H1 (cell line): ENCODE measurements around the gene LDAH. TPM values are rescaled to one million over a fixed set of nuclear protein-coding genes. Genes with fewer than 3 reads are reported as not detected.

ENCODE experiments used
- CTCF ChIA-PET: fragments of 300-600 bp; sonication (Branson Sonifier 250); formaldehyde crosslinking; loops from one replicate; lab custom pipeline; 2021; ENCODE audit not compliant: partially characterized antibody; lab: Charles Lee
- POLR2A ChIA-PET: fragments of 300-600 bp; sonication (Branson Sonifier 250); formaldehyde crosslinking; loops from one replicate; lab custom pipeline; 2021; ENCODE audit warnings: inconsistent platforms; ENCODE audit not compliant: partially characterized antibody; lab: Charles Lee
- DNase-seq, 2 experiments: peaks; one replicate each; pipeline versions ENCODE4 v3.0.0 to v3.0.0-alpha.2; 2010 to 2022; ENCODE audit warnings: low spot score in 2 of 2, low read depth in 1 of 2, mixed read lengths in 1 of 2
- FAIRE-seq: peaks from 2 replicates; lab custom pipeline; 2011; peaks lifted over from hg19 to GRCh38; lab: Jason Lieb, UNC
- H2AFZ ChIP-seq: 2 replicates; pipeline ENCODE4 v1.8.1; 2012; ENCODE audit warnings: low read length, inconsistent platforms
- H2AK5ac ChIP-seq: 2 replicates; pipeline ENCODE4 v1.6.1; 2013; ENCODE audit warnings: low read depth, low read length
- H2BK120ac ChIP-seq: replicated peaks from 2 replicates; pipeline ENCODE3; 2013; ENCODE audit warnings: low read depth, low read length, inconsistent platforms
- H2BK12ac ChIP-seq: 2 replicates; pipeline ENCODE4 v1.6.1; 2013; ENCODE audit warnings: low read depth, low read length
- H2BK15ac ChIP-seq: 2 replicates; pipeline ENCODE4 v1.6.1; 2013; ENCODE audit warnings: low read length
- H2BK20ac ChIP-seq: 2 replicates; pipeline ENCODE4 v1.6.1; 2013; ENCODE audit warnings: low read length
- H2BK5ac ChIP-seq: 2 replicates; pipeline ENCODE4 v1.6.1; 2013; ENCODE audit warnings: low read depth, low read length
- H3K14ac ChIP-seq: 2 replicates; pipeline ENCODE4 v1.6.1; 2013; ENCODE audit warnings: inconsistent platforms; ENCODE audit not compliant: insufficient read length
- H3K18ac ChIP-seq: 2 replicates; pipeline ENCODE4 v1.6.1; 2013; ENCODE audit warnings: low read length; ENCODE audit errors: extremely low read depth
- H3K23ac ChIP-seq: 2 replicates; pipeline ENCODE4 v1.6.1; 2013; ENCODE audit warnings: inconsistent platforms; ENCODE audit not compliant: insufficient read length
- H3K23me2 ChIP-seq: 2 replicates; pipeline ENCODE4 v1.6.1; 2013; ENCODE audit warnings: low read depth, low read length
- H3K27ac ChIP-seq: 2 replicates; pipeline ENCODE4 v1.6.1; 2011; ENCODE audit warnings: low read depth, low read length, inconsistent platforms
- H3K27me3 ChIP-seq, 4 experiments: replicated peaks in 1 of 4; 1 replicate in 1 of 4; 2 replicates in 3 of 4; pipeline versions ENCODE4 v1.6.1 to v1.8.1; 2011 to 2013; ENCODE audit warnings: low read length in 3 of 4, mild to moderate bottlenecking in 3 of 4, inconsistent platforms in 2 of 4, mixed read lengths in 2 of 4, moderate library complexity in 1 of 4; ENCODE audit not compliant: control insufficient read depth in 3 of 4, insufficient read depth in 3 of 4; ENCODE audit errors: extremely low read depth in 1 of 4
- H3K36me3 ChIP-seq, 4 experiments: 2 replicates each; pipeline versions ENCODE4 v1.6.1 to v1.8.1; 2011 to 2013; ENCODE audit warnings: mild to moderate bottlenecking in 4 of 4, low read length in 3 of 4, moderate library complexity in 2 of 4, control low read depth in 1 of 4, inconsistent platforms in 1 of 4; ENCODE audit not compliant: insufficient read depth in 4 of 4, control insufficient read depth in 2 of 4
- H3K4ac ChIP-seq: replicated peaks from 2 replicates; pipeline ENCODE3; 2013; ENCODE audit warnings: low read length, low read depth, mixed read lengths, inconsistent platforms; ENCODE audit not compliant: insufficient read length
- H3K4me1 ChIP-seq, 4 experiments: replicated peaks in 1 of 4; 1 replicate in 1 of 4; 2 replicates in 3 of 4; pipeline versions ENCODE4 v1.6.1 to v1.8.1; 2011 to 2013; ENCODE audit warnings: low read length in 3 of 4, inconsistent platforms in 2 of 4, mixed read lengths in 1 of 4; ENCODE audit not compliant: insufficient read depth in 4 of 4, control insufficient read depth in 3 of 4
- H3K4me2 ChIP-seq, 2 experiments: 2 replicates each; pipeline versions ENCODE4 v1.6.1 to v1.8.1; 2011 to 2013; ENCODE audit warnings: low read depth in 2 of 2, low read length in 2 of 2, control low read depth in 1 of 2, inconsistent platforms in 1 of 2, mild to moderate bottlenecking in 1 of 2; ENCODE audit not compliant: insufficient read depth in 1 of 2
- H3K4me3 ChIP-seq, 4 experiments: fragments of 200-600, 300-600 bp in 1 of 4; sonication (generic), shearing (Covaris generic), sonication (Bioruptor Twin) in 1 of 4; 2 replicates each; pipeline versions ENCODE4 v1.5.1 to v1.8.1; 2011 to 2016; ENCODE audit warnings: low read length in 4 of 4, low read depth in 3 of 4, control low read depth in 2 of 4, inconsistent platforms in 2 of 4, mild to moderate bottlenecking in 2 of 4, mixed read lengths in 1 of 4, moderate library complexity in 1 of 4; ENCODE audit not compliant: insufficient read depth in 2 of 4; ENCODE audit errors: extremely low read depth in 1 of 4
- H3K56ac ChIP-seq: replicated peaks from 2 replicates; pipeline ENCODE3; 2013; ENCODE audit warnings: low read depth, mild to moderate bottlenecking, mixed read lengths, low read length, inconsistent platforms; ENCODE audit not compliant: insufficient read length
- H3K79me1 ChIP-seq: 2 replicates; pipeline ENCODE4 v1.6.1; 2013; ENCODE audit warnings: low read depth, low read length, control low read depth
- H3K79me2 ChIP-seq, 2 experiments: 2 replicates each; pipeline versions ENCODE4 v1.6.1 to v1.8.1; 2012 to 2013; ENCODE audit warnings: low read length in 2 of 2, mild to moderate bottlenecking in 2 of 2, inconsistent platforms in 1 of 2; ENCODE audit not compliant: insufficient read depth in 2 of 2, control insufficient read depth in 1 of 2
- H3K9ac ChIP-seq, 4 experiments: replicated peaks in 1 of 4; 1 replicate in 1 of 4; 2 replicates in 3 of 4; pipeline versions ENCODE4 v1.6.1 to v1.8.1; 2011 to 2013; ENCODE audit warnings: low read depth in 3 of 4, low read length in 3 of 4, control low read depth in 2 of 4, mild to moderate bottlenecking in 2 of 4, moderate library complexity in 2 of 4, inconsistent platforms in 1 of 4; ENCODE audit errors: extremely low read depth in 1 of 4
- H3K9me3 ChIP-seq, 2 experiments: 2 replicates each; pipeline versions ENCODE4 v1.6.1 to v1.8.1; 2012 to 2013; ENCODE audit warnings: mild to moderate bottlenecking in 2 of 2, moderate library complexity in 2 of 2, control low read depth in 1 of 2, inconsistent platforms in 1 of 2, low read depth in 1 of 2, low read length in 1 of 2, mixed read lengths in 1 of 2; ENCODE audit not compliant: insufficient read depth in 2 of 2
- H4K20me1 ChIP-seq, 2 experiments: replicated peaks in 1 of 2; 2 replicates each; pipeline versions ENCODE3 to v1.8.1; 2011 to 2013; ENCODE audit warnings: inconsistent platforms in 2 of 2, low read length in 2 of 2, mild to moderate bottlenecking in 1 of 2; ENCODE audit not compliant: insufficient read depth in 2 of 2, control insufficient read depth in 1 of 2
- H4K5ac ChIP-seq: 2 replicates; pipeline ENCODE4 v1.6.1; 2013; ENCODE audit warnings: low read length, low read depth, mixed read lengths, inconsistent platforms; ENCODE audit not compliant: insufficient read length
- H4K8ac ChIP-seq: 2 replicates; pipeline ENCODE4 v1.8.0; 2013; ENCODE audit warnings: mild to moderate bottlenecking, moderate library complexity, low read length, inconsistent platforms; ENCODE audit not compliant: insufficient read depth; ENCODE audit errors: extremely low read depth
- H4K91ac ChIP-seq: replicated peaks from 2 replicates; pipeline ENCODE3; 2013; ENCODE audit warnings: low read length, mixed read lengths, inconsistent platforms; ENCODE audit not compliant: insufficient read length
- ASH2L ChIP-seq: fragments of 200-600, 300-600 bp; sonication (generic); IDR thresholded peaks from one replicate; pipeline ENCODE4 v1.7.1; 2017; ENCODE audit warnings: low read length
- ATF3 ChIP-seq: IDR thresholded peaks from 2 replicates; pipeline ENCODE4 v1.6.1; 2011; ENCODE audit warnings: low read depth, mild to moderate bottlenecking, low read length; ENCODE audit not compliant: insufficient read depth
- BRCA1 ChIP-seq: IDR thresholded peaks from 2 replicates; pipeline ENCODE4 v1.6.1; 2012; ENCODE audit warnings: low read depth, low read length, improper control_type of control experiment
- CEBPB ChIP-seq: IDR thresholded peaks from 2 replicates; pipeline ENCODE4 v1.6.1; 2012; ENCODE audit warnings: low read depth, low read length
- CHD1 ChIP-seq: IDR thresholded peaks from 2 replicates; pipeline ENCODE4 v1.6.1; 2012; ENCODE audit warnings: low read depth, low read length, improper control_type of control experiment
- GTF2F1 ChIP-seq: IDR thresholded peaks from 2 replicates; pipeline ENCODE4 v1.6.1; 2012; ENCODE audit warnings: low read depth, low read length, improper control_type of control experiment, borderline replicate concordance
- MAFK ChIP-seq: IDR thresholded peaks from 2 replicates; pipeline ENCODE4 v1.6.1; 2012; ENCODE audit warnings: low read depth, mild to moderate bottlenecking, improper control_type of control experiment, low read length
- POLR2AphosphoS5 ChIP-seq: IDR thresholded peaks from 2 replicates; pipeline ENCODE4 v1.6.1; 2011; ENCODE audit warnings: low read depth, low read length
- SIN3A ChIP-seq, 2 experiments: IDR thresholded peaks in 1 of 2; conservative IDR thresholded peaks in 1 of 2; 2 replicates each; pipeline ENCODE4 v1.6.1; 2011 to 2012; ENCODE audit warnings: low read length in 2 of 2, improper control_type of control experiment in 1 of 2, low read depth in 1 of 2, mild to moderate bottlenecking in 1 of 2
- SP2 ChIP-seq: IDR thresholded peaks from 2 replicates; pipeline ENCODE4 v1.6.1; 2012; ENCODE audit warnings: mild to moderate bottlenecking, low read length, inconsistent platforms
- SP4 ChIP-seq: IDR thresholded peaks from 2 replicates; pipeline ENCODE4 v1.6.1; 2012; ENCODE audit warnings: low read length, inconsistent platforms
- SUZ12 ChIP-seq: fragments of 200-600 bp; sonication (generic); IDR thresholded peaks from 2 replicates; pipeline ENCODE4 v1.6.1; 2012; ENCODE audit warnings: mild to moderate bottlenecking, inconsistent platforms, low read length, moderate library complexity, mixed read lengths
- USF2 ChIP-seq: IDR thresholded peaks from 2 replicates; pipeline ENCODE4 v1.6.1; 2011; ENCODE audit warnings: low read length, improper control_type of control experiment
- ZNF274 ChIP-seq: IDR thresholded peaks from 2 replicates; pipeline ENCODE4 v1.7.0; 2012; ENCODE audit warnings: low read length, borderline replicate concordance; ENCODE audit errors: extremely low read depth
- WGBS, 2 experiments: shearing (Covaris generic) in 1 of 2; methylation state at CpG; one replicate each; pipeline versions ENCODE4 v1.1.6 to v1.1.7; 2013 to 2015; ENCODE audit warnings: low lambda C conversion rate in 2 of 2, mixed read lengths in 2 of 2, inconsistent platforms in 1 of 2, low coverage in 1 of 2, missing lambda C conversion rate in 1 of 2; ENCODE audit not compliant: insufficient replicate concordance in 2 of 2, insufficient coverage in 1 of 2, insufficient read length in 1 of 2; ENCODE audit errors: extremely low coverage in 1 of 2, missing lambda C conversion rate in 1 of 2; 5-methylcytosine and 5-hydroxymethylcytosine counted together
- polyA plus RNA-seq, 7 experiments: library from polyadenylated mRNA; depleted of rRNA in 3 of 7; stranded (reverse) in 5 of 7; unstranded in 2 of 7; fragments of >200 nt in 5 of 7; fragments of 200-250 nt in 2 of 7; gene quantifications; 1 replicate in 5 of 7; 2 replicates in 1 of 7; 4 replicates in 1 of 7; pipeline versions ENCODE4 v1.2.1 to v1.2.3, GENCODE V29; 2011 to 2013; ENCODE audit warnings: missing spikeins in 2 of 7, mixed read lengths in 2 of 7
- total RNA-seq: library from RNA; stranded (reverse); fragmentation: NEBNext Ultra II Directional; extraction: Animal tissue kit (Norgen Biotek cat#: 25700); gene quantifications from 2 replicates; pipeline ENCODE4 v1.2.1, GENCODE V29; 2021

Gene LDAH
- total and polyA plus RNA-seq, 2 of the 8 experiments (the other 6 are each of a cell fraction or from before 2014, with no cell fraction given), result 10.9 to 26.3 TPM

GRCh38 chr2:20664071-20664390 is 158.9 kb downstream of the LDAH start:
- no peak for FAIRE-seq
- Histone ChIP-seq H3K18ac (no peak overlapping the region), H3K4me3 (no peak overlapping the region), H2BK20ac (no peak overlapping the region), H2BK12ac (no peak overlapping the region), H3K36me3 (no peaks in the 10 kb centered on the region; a peak in 1 of 8 replicates), H3K23ac (no peak overlapping the region), H3K27me3 (peaks cover 62 to 73% (median 71%) of the 10 kb centered on the region in 4 experiments), H3K79me2 (no peaks in the 10 kb centered on the region), H2BK120ac (no peak overlapping the region), H3K56ac (no peak overlapping the region), H2BK5ac (no peak overlapping the region), H4K5ac (no peak overlapping the region), H4K8ac (no peak overlapping the region), H4K20me1 (peaks cover 2 to 15% of the 10 kb centered on the region in 2 experiments), H3K4me2 (no peak overlapping the region; a peak in 2 of 4 replicates), H3K27ac (no peak overlapping the region), H2BK15ac (no peak overlapping the region), H3K14ac (no peak overlapping the region), H3K9ac (no peak overlapping the region), H3K79me1 (no peaks in the 10 kb centered on the region), H3K23me2 (peaks cover 17% of the 10 kb centered on the region; the same call in 1 of the 2 replicates), H3K4ac (no peak overlapping the region), H3K4me1 (peaks cover 0 to 22% (median 4%) of the 10 kb centered on the region in 4 experiments; a peak in 6 of 7 replicates), H2AK5ac (no peak overlapping the region), H2AFZ (no peak overlapping the region), H4K91ac (no peak overlapping the region), H3K9me3 (no peaks in the 10 kb centered on the region)
- POLR2A ChIA-PET, result interaction anchor here (1.3 to 1.6 kb wide), 2 partner anchors 10 to 12 kb away, joined by 4 read pairs; no protein-coding TSS in a partner anchor
- CTCF ChIA-PET, result interaction anchor here (0.7 to 8.9 kb wide), 7 partner anchors 9 to 302 kb away, joined by 3 to 266 read pairs (median 7); partner anchors contain the start of gene HS1BP3
- no peak for DNase-seq
- WGBS, 2 experiments, result 49% methylated on average over 2 of the region's 2 CpGs; no CpG with 5 or more reads in 1 of the 2 experiments
- TF ChIP-seq ATF3 (no peak), ASH2L (no peak), SP4 (no peak), MAFK (no peak), SUZ12 (no peak), CEBPB (no peak), BRCA1 (no peak), POLR2AphosphoS5 (no peak), SP2 (no peak), ZNF274 (no peak), SIN3A (conservative IDR thresholded peaks at IDR 0.05 in 1 of 2, IDR thresholded peaks at IDR 0.05 in 1 of 2; ENCODE audit: low read depth in 1 of 2, low read length in 2 of 2) (no peak), USF2 (no peak), GTF2F1 (no peak), CHD1 (no peak)
